AG04450 (cell line): ENCODE results near the gene PSMD6. TPM values are rescaled to one million over a fixed set of nuclear protein-coding genes. Genes with fewer than 3 reads are reported as not detected.

Experiments
- CTCF ChIA-PET: fragments of 300-600, 350-600 bp; formaldehyde crosslinking; extraction: SDS; loops from one replicate; lab custom pipeline; 2022; ENCODE audit warnings: antibody characterized with exemption, inconsistent platforms; lab: Charles Lee
- POLR2A ChIA-PET: fragments of 350-600 bp; formaldehyde crosslinking; extraction: SDS; loops from one replicate; lab custom pipeline; 2021; ENCODE audit warnings: antibody characterized with exemption, inconsistent platforms; lab: Yijun Ruan, JAX
- DNase-seq: peaks from one replicate; pipeline ENCODE4 v3.0.0-alpha.2; 2011; ENCODE audit warnings: low read depth, low spot score
- H3K27ac ChIP-seq: one replicate; pipeline ENCODE4 v1.5.1; 2012; ENCODE audit warnings: low read depth, low read length, control low read depth
- H3K27me3 ChIP-seq: one replicate; pipeline ENCODE4 v1.6.0; 2012; ENCODE audit warnings: low read length; ENCODE audit not compliant: control insufficient read depth, insufficient read depth
- H3K4me3 ChIP-seq: 2 replicates; pipeline ENCODE4 v1.5.1; 2011; ENCODE audit warnings: mild to moderate bottlenecking, low read depth, low read length, control low read depth
- H3K9me3 ChIP-seq: 2 replicates; pipeline ENCODE4 v1.5.1; 2012; ENCODE audit warnings: low read length; ENCODE audit not compliant: control insufficient read depth, insufficient read depth
- CTCF ChIP-seq: IDR thresholded peaks from 2 replicates; pipeline ENCODE4 v1.5.1; 2011; ENCODE audit warnings: low read depth, low read length, control low read depth, inconsistent platforms
- polyA plus RNA-seq: library from polyadenylated mRNA; depleted of rRNA; stranded (reverse); fragments of >200 nt; gene quantifications from 2 replicates; pipeline ENCODE4 v1.2.3, GENCODE V29; 2011

Gene PSMD6
- polyA plus RNA-seq, 1 experiment: 83.6 TPM

- CTCF ChIA-PET: interaction anchor here (8.9 kb wide), 1 partner anchor 13 kb away, joined by 67 read pairs; no protein-coding TSS in a partner anchor
- POLR2A ChIA-PET: no interaction called here
- TF ChIP-seq CTCF: no peak
- no peaks in the 10 kb centered on the region for H3K27me3 ChIP-seq
- no peak overlapping the region for H3K4me3 ChIP-seq
- no peaks in the 10 kb centered on the region for H3K9me3 ChIP-seq
- H3K27ac ChIP-seq: no peak overlapping the region
- DNase-seq: no peak
Observed at GRCh38 chr3:63980019-63980418, 43.3 kb downstream of the PSMD6 start.

GRCh38 chr3:63979093-63979885, 44.0 kb downstream of the PSMD6 start:
- H3K4me3 ChIP-seq: no peak overlapping the region
- H3K27ac ChIP-seq: no peak overlapping the region
- H3K9me3 ChIP-seq: no peaks in the 10 kb centered on the region
- H3K27me3 ChIP-seq: no peaks in the 10 kb centered on the region
- TF ChIP-seq CTCF: no peak
- ChIA-PET POLR2A (no interaction called here), CTCF (interaction anchor here (0.6 to 9.8 kb wide), 4 partner anchors 13 to 1696 kb away, joined by 5 to 75 read pairs (median 36); partner anchors contain the start of gene PSMD6)
- DNase-seq: no peak

- no peak for TF ChIP-seq CTCF
- H3K9me3 ChIP-seq: no peaks in the 10 kb centered on the region
- POLR2A ChIA-PET: interaction anchor here (1.2 kb wide), 1 partner anchor 37 kb away, joined by 3 read pairs; no protein-coding TSS in a partner anchor
- no peaks in the 10 kb centered on the region for H3K27me3 ChIP-seq
- no peak for DNase-seq
- H3K27ac ChIP-seq: no peak overlapping the region
- H3K4me3 ChIP-seq: no peak overlapping the region
- CTCF ChIA-PET: interaction anchor here (0.6 to 9.8 kb wide), 7 partner anchors 15 to 628 kb away, joined by 3 to 75 read pairs (median 3); partner anchors contain the start of gene PSMD6
Observed at GRCh38 chr3:63977893-63978292, 45.4 kb downstream of the PSMD6 start.

- Histone ChIP-seq H3K9me3 (no peaks in the 10 kb centered on the region), H3K27ac (peak overlapping the region; percentile 63), H3K4me3 (no peak overlapping the region), H3K27me3 (no peaks in the 10 kb centered on the region)
- CTCF ChIA-PET: interaction anchor here (1.0 to 9.8 kb wide), 5 partner anchors 14 to 625 kb away, joined by 4 to 75 read pairs (median 5); no protein-coding TSS in a partner anchor
- no peak for TF ChIP-seq CTCF
- POLR2A ChIA-PET: no interaction called here
- DNase-seq: no peak
Observed at GRCh38 chr3:63976872-63977200, 46.5 kb downstream of the PSMD6 start.
